Thyroid gland (tissue), 4 donors: ENCODE measurements around the gene ADGRD1. TPM values are rescaled to one million over a fixed set of nuclear protein-coding genes. Genes with fewer than 3 reads are reported as not detected.

Experiments used
- DNase-seq, 2 donors: peaks; one replicate each; pipeline ENCODE4 v3.0.0-alpha.2; 2019
- H3K27ac ChIP-seq, 3 donors: fragments of 200-600 bp; sonication (generic); 1 replicate in 2 of 3; 2 replicates in 1 of 3; pipeline ENCODE4 v1.5.1; 2016 to 2019; ENCODE audit warnings: mild to moderate bottlenecking in 1 of 3, moderate library complexity in 1 of 3
- H3K27me3 ChIP-seq: fragments of 200-600 bp; sonication (generic); one replicate; pipeline ENCODE4 v1.5.1; 2019
- H3K36me3 ChIP-seq, 2 donors: fragments of 200-600 bp; sonication (generic); one replicate each; pipeline ENCODE4 v1.5.1; 2016 to 2019
- H3K4me1 ChIP-seq, 2 donors: fragments of 200-600 bp; sonication (generic); one replicate each; pipeline ENCODE4 v1.5.1; 2017 to 2019
- H3K4me3 ChIP-seq, 3 donors: fragments of 200-600 bp; sonication (generic); replicated peaks in 1 of 3; 1 replicate in 2 of 3; 2 replicates in 1 of 3; pipeline ENCODE4 v1.5.1; 2016; ENCODE audit warnings: mild to moderate bottlenecking in 1 of 3
- H3K9me3 ChIP-seq: fragments of 200-600 bp; sonication (generic); one replicate; pipeline ENCODE4 v1.5.1; 2017
- POLR2A ChIP-seq, 2 donors: fragments of 450-650 bp; IDR thresholded peaks; one replicate each; pipeline ENCODE4 v1.6.1; 2017; ENCODE audit warnings: antibody characterized with exemption in 2 of 2, mild to moderate bottlenecking in 2 of 2, moderate library complexity in 1 of 2
- WGBS, 2 donors: methylation state at CpG; one replicate each; pipeline ENCODE4 v1.1.5; 2017; 5-methylcytosine and 5-hydroxymethylcytosine counted together
- intact Hi-C: fragments of 100-400 bp; cut with DNase I; formaldehyde crosslinking; loops from one replicate; pipeline ENCODE4 v1.15.1; 2023
- total RNA-seq, 4 donors: library from RNA; depleted of rRNA; stranded (reverse); fragments of >200 nt; gene quantifications; one replicate each; pipeline ENCODE4 v1.2.3, GENCODE V29; 2016
- TF ChIP-seq, protein P1 (sequence below), 6 experiments: fragments of 200-600 bp in 3 of 6; fragments of 450-650 bp in 3 of 6; sonication (generic) in 3 of 6; IDR thresholded peaks; one replicate each; pipeline ENCODE4 v1.5.1; 2016 to 2019; ENCODE audit warnings: antibody characterized with exemption in 6 of 6, mild to moderate bottlenecking in 2 of 6, inconsistent platforms in 1 of 6, moderate library complexity in 1 of 6

Gene ADGRD1
- total RNA-seq, 4 donors from 2014 or later, result 14.1 to 44.3 (median 24.7) TPM

DNA sequence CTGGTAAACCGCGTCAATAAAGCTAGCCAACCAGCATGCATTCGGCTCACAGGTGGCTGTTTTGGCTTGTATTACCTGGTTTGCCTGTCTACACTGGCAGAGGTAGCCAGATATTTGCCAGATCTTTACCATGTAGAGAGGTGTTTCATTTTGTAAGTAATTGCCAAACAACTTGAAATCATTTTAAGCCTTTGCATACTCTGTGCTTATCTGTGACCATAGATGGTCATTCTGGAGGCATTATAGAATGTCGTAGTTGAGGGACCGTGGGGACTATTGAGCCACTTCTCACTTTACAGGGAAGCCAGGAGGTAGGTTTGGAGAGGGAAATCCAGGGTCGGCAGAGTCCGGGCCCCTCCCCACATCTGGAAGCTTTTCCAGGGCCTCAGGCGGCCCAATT lies 5.9 kb downstream of the ADGRD1 start:
- peaks cover 0 to 9% of the 10 kb centered on the region in 2 donors for H3K4me1 ChIP-seq
- 71 to 87% methylated on average over 8 of the region's 8 CpGs for WGBS, 2 donors
- intact Hi-C loops, result no loop called here

DNA sequence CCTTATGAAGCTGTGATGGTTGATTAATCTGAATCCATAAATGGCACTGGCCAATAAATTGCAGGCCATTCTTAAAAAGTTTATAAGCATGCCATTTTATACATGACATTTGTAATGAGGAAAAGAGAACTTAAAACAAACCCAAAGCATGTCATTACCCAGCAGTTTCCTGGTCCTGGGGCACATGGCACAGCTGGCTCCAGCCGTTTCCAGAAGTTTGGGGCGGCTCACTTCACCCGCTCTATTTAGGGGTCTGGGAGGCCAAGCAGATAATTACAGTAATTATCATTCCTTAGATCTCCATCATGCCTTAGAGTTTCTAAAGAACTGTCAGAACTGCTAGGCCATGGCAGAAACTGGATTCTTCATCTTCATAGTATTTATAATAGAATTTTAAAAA lies 6.4 kb downstream of the ADGRD1 start:
- no peak for TF ChIP-seq POLR2A (IDR thresholded peaks at IDR 0.05)
- TF ChIP-seq, protein P1, sequence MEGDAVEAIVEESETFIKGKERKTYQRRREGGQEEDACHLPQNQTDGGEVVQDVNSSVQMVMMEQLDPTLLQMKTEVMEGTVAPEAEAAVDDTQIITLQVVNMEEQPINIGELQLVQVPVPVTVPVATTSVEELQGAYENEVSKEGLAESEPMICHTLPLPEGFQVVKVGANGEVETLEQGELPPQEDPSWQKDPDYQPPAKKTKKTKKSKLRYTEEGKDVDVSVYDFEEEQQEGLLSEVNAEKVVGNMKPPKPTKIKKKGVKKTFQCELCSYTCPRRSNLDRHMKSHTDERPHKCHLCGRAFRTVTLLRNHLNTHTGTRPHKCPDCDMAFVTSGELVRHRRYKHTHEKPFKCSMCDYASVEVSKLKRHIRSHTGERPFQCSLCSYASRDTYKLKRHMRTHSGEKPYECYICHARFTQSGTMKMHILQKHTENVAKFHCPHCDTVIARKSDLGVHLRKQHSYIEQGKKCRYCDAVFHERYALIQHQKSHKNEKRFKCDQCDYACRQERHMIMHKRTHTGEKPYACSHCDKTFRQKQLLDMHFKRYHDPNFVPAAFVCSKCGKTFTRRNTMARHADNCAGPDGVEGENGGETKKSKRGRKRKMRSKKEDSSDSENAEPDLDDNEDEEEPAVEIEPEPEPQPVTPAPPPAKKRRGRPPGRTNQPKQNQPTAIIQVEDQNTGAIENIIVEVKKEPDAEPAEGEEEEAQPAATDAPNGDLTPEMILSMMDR (IDR thresholded peaks at IDR 0.05), result no peak
- H3K27me3 ChIP-seq, result no peaks in the 10 kb centered on the region
- DNase-seq, result no peak
- intact Hi-C loops, result no loop called here
- H3K9me3 ChIP-seq, result no peaks in the 10 kb centered on the region
- H3K4me1 ChIP-seq, result peaks cover 0 to 9% of the 10 kb centered on the region in 2 donors
- H3K36me3 ChIP-seq, result no peaks in the 10 kb centered on the region
- H3K4me3 ChIP-seq, result no peak overlapping the region
- no peak overlapping the region for H3K27ac ChIP-seq
- WGBS, 2 donors, result 91% methylated on average over 3 of the region's 3 CpGs

More for the DNA sequence above, 5.9 kb downstream of the ADGRD1 start:
- no peaks in the 10 kb centered on the region for H3K9me3 ChIP-seq
- H3K4me3 ChIP-seq, result no peak overlapping the region
- TF ChIP-seq, protein P1 (IDR thresholded peaks at IDR 0.05), result no peak
- TF ChIP-seq POLR2A (IDR thresholded peaks at IDR 0.05), result no peak
- DNase-seq, result no peak
- no peak overlapping the region for H3K27ac ChIP-seq
- H3K27me3 ChIP-seq, result no peaks in the 10 kb centered on the region
- no peaks in the 10 kb centered on the region for H3K36me3 ChIP-seq

DNA sequence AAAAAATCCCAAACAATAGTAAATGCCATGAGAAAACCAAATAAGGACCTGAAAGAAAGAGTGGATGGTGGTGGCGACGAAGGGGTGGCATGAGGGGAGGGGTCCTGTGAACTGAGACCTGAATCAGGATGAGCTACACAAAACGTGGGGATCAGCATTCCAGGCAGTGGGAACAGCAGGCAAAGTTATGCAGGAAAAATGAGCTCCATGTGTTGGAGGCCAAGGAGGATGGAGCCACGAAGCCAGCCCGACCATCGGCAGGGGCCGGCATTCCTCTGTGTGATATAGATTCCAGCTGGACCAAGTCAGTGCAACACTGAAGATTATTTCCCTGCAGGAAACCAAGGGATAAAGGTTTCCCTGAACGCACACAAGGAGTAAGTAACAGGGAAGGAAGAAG lies 7.1 kb downstream of the ADGRD1 start:
- Histone ChIP-seq H3K4me1 (peaks cover 0 to 3% of the 10 kb centered on the region in 2 donors), H3K27me3 (no peaks in the 10 kb centered on the region), H3K9me3 (no peaks in the 10 kb centered on the region), H3K36me3 (no peaks in the 10 kb centered on the region), H3K4me3 (no peak overlapping the region), H3K27ac (no peak overlapping the region)
- intact Hi-C loops, result no loop called here
- WGBS, 2 donors, result 93% methylated on average over 8 of the region's 8 CpGs
- TF ChIP-seq, protein P1 (IDR thresholded peaks at IDR 0.05), result no peak
- no peak for TF ChIP-seq POLR2A (IDR thresholded peaks at IDR 0.05)
- DNase-seq, result no peak

DNA sequence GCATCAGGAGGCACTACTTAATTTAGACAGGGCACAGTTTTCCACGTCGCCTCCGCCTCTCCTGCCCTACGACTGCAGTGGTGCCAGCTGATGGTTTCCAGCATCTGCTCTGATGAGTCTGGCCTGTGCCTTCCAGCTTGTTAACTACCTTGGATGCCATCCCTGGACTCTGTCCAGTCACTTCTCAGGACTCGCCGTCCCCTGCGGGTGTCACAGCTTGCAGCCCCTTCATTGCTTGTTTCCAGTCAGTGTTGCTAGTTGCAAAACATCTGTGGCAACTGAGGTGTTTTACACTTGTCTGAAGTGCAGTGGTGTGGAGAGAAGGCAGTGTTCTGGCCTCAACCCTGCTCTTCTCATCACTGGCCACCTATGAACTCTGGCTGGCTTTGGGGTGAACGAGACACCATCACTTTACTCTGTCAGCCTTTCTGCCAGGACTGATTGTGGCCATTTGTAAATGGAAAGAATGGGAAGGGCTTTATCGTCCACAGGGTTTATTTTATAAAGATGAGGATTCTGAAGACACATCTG lies 8.3 kb downstream of the ADGRD1 start:
- no peak overlapping the region for H3K27ac ChIP-seq
- no peaks in the 10 kb centered on the region for H3K4me1 ChIP-seq
- TF ChIP-seq, protein P1 (IDR thresholded peaks at IDR 0.05), result no peak
- no peak for TF ChIP-seq POLR2A (IDR thresholded peaks at IDR 0.05)
- WGBS, 2 donors, result 66 to 76% methylated on average over 9 of the region's 9 CpGs
- no peak for DNase-seq
- intact Hi-C loops, result no loop called here
- H3K9me3 ChIP-seq, result no peaks in the 10 kb centered on the region
- H3K36me3 ChIP-seq, result no peaks in the 10 kb centered on the region
- no peaks in the 10 kb centered on the region for H3K27me3 ChIP-seq
- no peak overlapping the region for H3K4me3 ChIP-seq

DNA sequence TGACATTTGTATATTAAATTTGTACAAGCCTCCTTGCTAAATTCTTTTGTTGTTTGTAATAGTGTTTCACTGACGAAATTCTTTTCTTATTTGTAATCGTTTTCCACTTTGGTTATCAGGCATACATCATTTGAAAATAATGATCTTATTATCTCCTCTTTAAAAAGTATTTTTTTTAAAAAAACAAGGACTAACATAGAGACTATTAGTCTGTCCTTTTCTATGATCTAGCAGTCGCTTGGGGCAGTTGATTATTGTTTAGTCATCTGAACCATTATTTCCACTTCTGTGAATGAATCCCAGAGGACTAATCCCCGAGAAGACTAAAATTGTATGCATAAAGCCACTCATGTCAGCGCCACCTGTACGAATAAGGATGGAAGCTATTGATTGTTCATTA lies 11.5 kb downstream of the ADGRD1 start:
- Histone ChIP-seq H3K4me3 (no peak overlapping the region), H3K4me1 (no peaks in the 10 kb centered on the region), H3K27ac (no peak overlapping the region), H3K27me3 (no peaks in the 10 kb centered on the region), H3K36me3 (no peaks in the 10 kb centered on the region), H3K9me3 (no peaks in the 10 kb centered on the region)
- WGBS, 2 donors, result 83 to 84% methylated on average over 6 of the region's 6 CpGs
- no peak for DNase-seq
- intact Hi-C loops, result no loop called here
- TF ChIP-seq, protein P1 (IDR thresholded peaks at IDR 0.05), result no peak
- TF ChIP-seq POLR2A (IDR thresholded peaks at IDR 0.05), result no peak
